NCI-H226 (cell line): ENCODE data around the gene SS18L1.
"Not testable (repeated sequence)": the region's sequence is repeated elsewhere in the genome, so short reads cannot be mapped to it uniquely, and the experiment has no call there.

Source experiments
- DNase-seq: peaks from one replicate; pipeline ENCODE4 v3.0.0-alpha.2; 2015

Gene SS18L1

GRCh38 chr20:62143081-62143956 is at the start of gene SS18L1, which contains the start of gene PSMA7:
TSS of gene SS18L1 (plus strand) at chr20:62143769. CDS start at chr20:62143821, 52 bp downstream.
TSS of gene PSMA7 (minus strand) at chr20:62143394. CDS start at chr20:62143303, 91 bp downstream.
- peak; percentile 90 for DNase-seq

GRCh38 chr20:62096421-62097380 is 46.9 kb upstream of the SS18L1 start:
- no peak for DNase-seq

- DNase-seq: no peak
Measured at GRCh38 chr20:62097881-62098407, 45.6 kb upstream of the SS18L1 start.

- no peak for DNase-seq
Measured at GRCh38 chr20:62101078-62101477, 42.5 kb upstream of the SS18L1 start.

GRCh38 chr20:62103508-62104233 is 39.9 kb upstream of the SS18L1 start:
- no peak for DNase-seq

- DNase-seq: no peak
Measured at GRCh38 chr20:62104234-62104789, 39.3 kb upstream of the SS18L1 start.

GRCh38 chr20:62104791-62105345 is 38.7 kb upstream of the SS18L1 start:
- no peak for DNase-seq

- no peak for DNase-seq
Measured at GRCh38 chr20:62105592-62105991, 38.0 kb upstream of the SS18L1 start.

- no peak for DNase-seq
Measured at GRCh38 chr20:62111148-62111547, 32.4 kb upstream of the SS18L1 start.

- DNase-seq: no peak
Measured at GRCh38 chr20:62112368-62112767, 31.2 kb upstream of the SS18L1 start.

GRCh38 chr20:62114894-62115293 is 28.7 kb upstream of the SS18L1 start:
- DNase-seq: no peak

- DNase-seq: not testable (repeated sequence)
Measured at GRCh38 chr20:62115800-62116407, 27.7 kb upstream of the SS18L1 start.

GRCh38 chr20:62116558-62117361 is 26.8 kb upstream of the SS18L1 start:
- no peak for DNase-seq

GRCh38 chr20:62117362-62117646 is 26.3 kb upstream of the SS18L1 start:
- no peak for DNase-seq

GRCh38 chr20:62117658-62118057 is 25.9 kb upstream of the SS18L1 start:
- DNase-seq: no peak

- no peak for DNase-seq
Measured at GRCh38 chr20:62118113-62119043, 25.2 kb upstream of the SS18L1 start.

GRCh38 chr20:62119115-62119514 is 24.5 kb upstream of the SS18L1 start:
- DNase-seq: no peak

- DNase-seq: no peak
Measured at GRCh38 chr20:62119591-62120364, 23.8 kb upstream of the SS18L1 start.

GRCh38 chr20:62120365-62120762 is 23.2 kb upstream of the SS18L1 start:
- no peak for DNase-seq
